ENCODE results near the gene CERCAM. TPM values are rescaled to one million over a fixed set of nuclear protein-coding genes. Genes with fewer than 3 reads are reported as not detected.

Gene CERCAM
- total RNA-seq, 1 experiment from 2014 or later: 12.2 TPM

DNA sequence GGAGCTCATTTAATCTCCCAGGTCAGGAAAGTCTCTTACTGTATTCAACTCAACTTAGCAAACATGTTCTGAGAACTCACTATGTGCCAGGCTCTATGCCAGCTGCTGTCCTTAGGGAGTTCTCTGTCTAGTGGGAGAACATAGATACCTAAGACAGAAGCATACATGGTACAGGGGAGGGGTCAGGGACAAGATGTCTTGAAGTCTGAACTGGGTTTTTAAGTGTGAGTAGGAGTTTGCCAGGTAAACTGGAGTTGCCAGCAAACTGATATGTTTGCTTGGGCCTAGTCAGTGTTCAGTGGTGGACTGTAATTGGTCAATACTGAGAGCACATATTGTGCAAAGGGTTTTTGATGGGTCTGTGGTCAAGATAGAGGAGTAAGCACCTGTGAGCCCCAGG lies 65.5 kb downstream of the CERCAM start:
- Histone ChIP-seq H3K36me3 (ENCODE audit: insufficient read depth, low read length) (peaks cover 32% of the 10 kb centered on the region), H3K4me1 (ENCODE audit: low read length) (no peaks in the 10 kb centered on the region), H3K27me3 (ENCODE audit: low read length) (no peaks in the 10 kb centered on the region), H2AFZ (ENCODE audit: low read length) (no peak overlapping the region), H4K20me1 (ENCODE audit: insufficient read depth, low read depth, low read length) (no peaks in the 10 kb centered on the region), H3K27ac (ENCODE audit: low read length) (no peak overlapping the region), H3K9me2 (replicated peaks; ENCODE audit: insufficient read depth, low read length) (no peaks in the 10 kb centered on the region), H3K79me2 (ENCODE audit: low read length) (no peaks in the 10 kb centered on the region), H3K4me2 (ENCODE audit: low read depth, low read length, poor library complexity, severe bottlenecking) (no peak overlapping the region), H3K4me3 (ENCODE audit: low read length) (no peak overlapping the region), H3K9ac (ENCODE audit: low read length) (no peak overlapping the region), H3K9me3 (ENCODE audit: low read length) (no peaks in the 10 kb centered on the region)
- no peak for DNase-seq

Other genes with a start within 250 kb of the CERCAM start
- gene CIZ1, start 229.3 kb upstream of the CERCAM start, total RNA-seq (2014; rRNA removed; shearing (Covaris generic); ENCODE audit: low replicate concordance): 62.7 and 84.0 TPM in 2 replicates
- gene DNM1, start 217.5 kb upstream of the CERCAM start, total RNA-seq (2014; rRNA removed; shearing (Covaris generic); ENCODE audit: low replicate concordance): 0.65 and 5.0 TPM in 2 replicates
- gene GOLGA2, start 144.8 kb upstream of the CERCAM start, total RNA-seq (2014; rRNA removed; shearing (Covaris generic); ENCODE audit: low replicate concordance): 16.2 and 75.3 TPM in 2 replicates
- gene SWI5, start 144.6 kb upstream of the CERCAM start, total RNA-seq (2014; rRNA removed; shearing (Covaris generic); ENCODE audit: low replicate concordance): 34.5 and 37.6 TPM in 2 replicates
- 20.8 and 28.2 TPM in 2 replicates for gene TRUB2, start 98.4 kb upstream of the CERCAM start, total RNA-seq (2014; rRNA removed; shearing (Covaris generic); ENCODE audit: low replicate concordance)
- 28.3 and 40.1 TPM in 2 replicates for gene COQ4, start 98.0 kb upstream of the CERCAM start, total RNA-seq (2014; rRNA removed; shearing (Covaris generic); ENCODE audit: low replicate concordance)
- gene SLC27A4, start 80.3 kb upstream of the CERCAM start, total RNA-seq (2014; rRNA removed; shearing (Covaris generic); ENCODE audit: low replicate concordance): 18.5 and 24.4 TPM in 2 replicates
- 22.7 and 33.4 TPM in 2 replicates for gene URM1, start 49.5 kb upstream of the CERCAM start, total RNA-seq (2014; rRNA removed; shearing (Covaris generic); ENCODE audit: low replicate concordance)
- gene ODF2, start 35.1 kb downstream of the CERCAM start, total RNA-seq (2014; rRNA removed; shearing (Covaris generic); ENCODE audit: low replicate concordance): 37.8 and 69.5 TPM in 2 replicates
- 26.5 and 32.7 TPM in 2 replicates for gene GLE1, start 83.9 kb downstream of the CERCAM start, total RNA-seq (2014; rRNA removed; shearing (Covaris generic); ENCODE audit: low replicate concordance)
- 167 and 189 TPM in 2 replicates for gene SPTAN1, start 131.7 kb downstream of the CERCAM start, total RNA-seq (2014; rRNA removed; shearing (Covaris generic); ENCODE audit: low replicate concordance)
- 38.9 and 73.2 TPM in 2 replicates for gene DYNC2I2, start 236.0 kb downstream of the CERCAM start, total RNA-seq (2014; rRNA removed; shearing (Covaris generic); ENCODE audit: low replicate concordance)

Measured in Karpas-422 (cell line).